ENCODE measurements around the gene NXF1. TPM values are rescaled to one million over a fixed set of nuclear protein-coding genes. Genes with fewer than 3 reads are reported as not detected.

NXF1 gene
- total and polyA plus RNA-seq, 2 of the 13 experiments (the other 11 are each of a cell fraction or from before 2014, with no cell fraction given): 30.4 to 30.9 TPM

DNA sequence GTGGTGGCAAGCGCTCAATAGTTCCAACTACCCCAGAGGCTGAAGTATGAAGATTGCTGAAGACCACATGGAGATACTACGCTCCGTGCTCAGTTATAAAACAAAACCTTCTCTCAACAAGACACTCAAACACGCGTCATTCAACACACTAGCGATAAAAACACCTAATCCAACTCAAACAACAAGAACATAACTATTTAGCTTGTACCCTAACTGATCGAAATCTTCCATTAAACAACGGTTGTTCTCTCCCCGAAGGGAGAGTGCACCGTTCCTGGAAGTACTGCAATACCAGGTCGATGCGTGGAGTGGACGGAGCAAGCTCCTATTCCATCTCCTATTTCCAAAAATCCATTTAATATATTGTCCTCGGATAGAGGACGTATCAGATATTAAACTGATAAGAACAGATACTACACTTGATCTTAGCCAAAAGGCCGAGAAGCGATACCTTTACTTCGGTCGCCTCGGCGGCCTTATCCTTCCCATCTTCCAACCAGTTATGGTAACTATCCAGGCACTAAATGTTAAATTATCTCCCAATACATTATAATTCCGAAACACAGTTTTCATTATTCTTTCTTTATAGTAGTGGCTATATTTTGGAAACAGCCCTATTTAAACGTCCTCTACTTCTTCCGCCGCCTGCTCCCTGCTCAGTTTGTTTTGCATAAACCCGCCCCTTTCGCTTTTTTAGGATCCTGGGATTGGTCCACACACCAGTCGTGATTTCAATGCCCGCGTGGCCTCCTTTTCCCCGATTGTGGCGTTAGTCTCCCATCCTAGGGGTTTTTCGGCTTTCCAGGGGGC, 36.3 kb upstream of the NXF1 start (continued):
- peak; percentile 42; the same call in 1 of the 2 replicates for TF ChIP-seq ZNF777 (CRISPR knock-in tag; IDR thresholded peaks at IDR 0.05)
- TF ChIP-seq, protein P1, sequence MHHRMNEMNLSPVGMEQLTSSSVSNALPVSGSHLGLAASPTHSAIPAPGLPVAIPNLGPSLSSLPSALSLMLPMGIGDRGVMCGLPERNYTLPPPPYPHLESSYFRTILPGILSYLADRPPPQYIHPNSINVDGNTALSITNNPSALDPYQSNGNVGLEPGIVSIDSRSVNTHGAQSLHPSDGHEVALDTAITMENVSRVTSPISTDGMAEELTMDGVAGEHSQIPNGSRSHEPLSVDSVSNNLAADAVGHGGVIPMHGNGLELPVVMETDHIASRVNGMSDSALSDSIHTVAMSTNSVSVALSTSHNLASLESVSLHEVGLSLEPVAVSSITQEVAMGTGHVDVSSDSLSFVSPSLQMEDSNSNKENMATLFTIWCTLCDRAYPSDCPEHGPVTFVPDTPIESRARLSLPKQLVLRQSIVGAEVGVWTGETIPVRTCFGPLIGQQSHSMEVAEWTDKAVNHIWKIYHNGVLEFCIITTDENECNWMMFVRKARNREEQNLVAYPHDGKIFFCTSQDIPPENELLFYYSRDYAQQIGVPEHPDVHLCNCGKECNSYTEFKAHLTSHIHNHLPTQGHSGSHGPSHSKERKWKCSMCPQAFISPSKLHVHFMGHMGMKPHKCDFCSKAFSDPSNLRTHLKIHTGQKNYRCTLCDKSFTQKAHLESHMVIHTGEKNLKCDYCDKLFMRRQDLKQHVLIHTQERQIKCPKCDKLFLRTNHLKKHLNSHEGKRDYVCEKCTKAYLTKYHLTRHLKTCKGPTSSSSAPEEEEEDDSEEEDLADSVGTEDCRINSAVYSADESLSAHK (CRISPR knock-in tag; IDR thresholded peaks at IDR 0.05; ENCODE audit: borderline replicate concordance): 0 out of 2 replicates have a peak, but pooled peaks have one; percentile 81
- peak; percentile 100 for TF ChIP-seq CBX1 (IDR thresholded peaks at IDR 0.05; ENCODE audit: low read depth)
- TF ChIP-seq FOXC1 (CRISPR knock-in tag; IDR thresholded peaks at IDR 0.05; ENCODE audit: borderline replicate concordance): no peak; the same call in 1 of the 2 replicates
- no peak; the same call in none of the 2 replicates for TF ChIP-seq SALL2 (CRISPR knock-in tag; IDR thresholded peaks at IDR 0.05)
- no peak for TF ChIP-seq PRPF4 (IDR thresholded peaks at IDR 0.05; ENCODE audit: low read depth, low read length, poor library complexity, severe bottlenecking)
- TF ChIP-seq ZNF546 (CRISPR knock-in tag; conservative IDR thresholded peaks at IDR 0.05): no peak
- TF ChIP-seq TBL1XR1 (IDR thresholded peaks at IDR 0.05; ENCODE audit: borderline replicate concordance, low read length, partially characterized antibody): peak; percentile 85
- peak; percentile 55; the same call in 1 of the 2 replicates for TF ChIP-seq SP5 (CRISPR knock-in tag; IDR thresholded peaks at IDR 0.05; ENCODE audit: borderline replicate concordance, low read depth)
- peak; percentile 92; the same call in 1 of the 2 replicates for TF ChIP-seq ZFP37 (CRISPR knock-in tag; IDR thresholded peaks at IDR 0.05; ENCODE audit: borderline replicate concordance)
- peak; percentile 68 for TF ChIP-seq ELF1 (CRISPR knock-in tag; IDR thresholded peaks at IDR 0.05)
- no peak for TF ChIP-seq ZNF225 (CRISPR knock-in tag; IDR thresholded peaks at IDR 0.05)
- TF ChIP-seq MED8 (CRISPR knock-in tag; IDR thresholded peaks at IDR 0.05; ENCODE audit: insufficient replicate concordance): peak; percentile 100
- TF ChIP-seq ZNF354B (CRISPR knock-in tag; IDR thresholded peaks at IDR 0.05): peak; percentile 66; the same call in 1 of the 2 replicates
- TF ChIP-seq TSC22D2 (CRISPR knock-in tag; IDR thresholded peaks at IDR 0.05; ENCODE audit: borderline replicate concordance): peak; percentile 89; the same call in 1 of the 2 replicates
- TF ChIP-seq RCOR2 (CRISPR knock-in tag; IDR thresholded peaks at IDR 0.05): peak; percentile 78
- TF ChIP-seq BRD4 (CRISPR knock-in tag; IDR thresholded peaks at IDR 0.05): peak; percentile 69; the same call in 1 of the 2 replicates
- no peak for TF ChIP-seq NCOA1 (CRISPR knock-in tag; IDR thresholded peaks at IDR 0.05)
- TF ChIP-seq, protein P2, sequence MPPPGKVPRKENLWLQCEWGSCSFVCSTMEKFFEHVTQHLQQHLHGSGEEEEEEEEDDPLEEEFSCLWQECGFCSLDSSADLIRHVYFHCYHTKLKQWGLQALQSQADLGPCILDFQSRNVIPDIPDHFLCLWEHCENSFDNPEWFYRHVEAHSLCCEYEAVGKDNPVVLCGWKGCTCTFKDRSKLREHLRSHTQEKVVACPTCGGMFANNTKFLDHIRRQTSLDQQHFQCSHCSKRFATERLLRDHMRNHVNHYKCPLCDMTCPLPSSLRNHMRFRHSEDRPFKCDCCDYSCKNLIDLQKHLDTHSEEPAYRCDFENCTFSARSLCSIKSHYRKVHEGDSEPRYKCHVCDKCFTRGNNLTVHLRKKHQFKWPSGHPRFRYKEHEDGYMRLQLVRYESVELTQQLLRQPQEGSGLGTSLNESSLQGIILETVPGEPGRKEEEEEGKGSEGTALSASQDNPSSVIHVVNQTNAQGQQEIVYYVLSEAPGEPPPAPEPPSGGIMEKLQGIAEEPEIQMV (CRISPR knock-in tag; IDR thresholded peaks at IDR 0.05; ENCODE audit: low read depth): no peak
- TF ChIP-seq NR2F2 (IDR thresholded peaks at IDR 0.05; ENCODE audit: borderline replicate concordance, low read depth): peak; percentile 94
- peak; percentile 68 for TF ChIP-seq ZNF7 (CRISPR knock-in tag; IDR thresholded peaks at IDR 0.05)
- TF ChIP-seq ZC3H13 (CRISPR knock-in tag; IDR thresholded peaks at IDR 0.05): peak; percentile 95
- peak; percentile 97; the same call in 1 of the 2 replicates for TF ChIP-seq ZNF816 (CRISPR knock-in tag; IDR thresholded peaks at IDR 0.05; ENCODE audit: borderline replicate concordance)
- TF ChIP-seq MTA3 (CRISPR knock-in tag; IDR thresholded peaks at IDR 0.05): no peak
- no peak for TF ChIP-seq ZNF317 (CRISPR knock-in tag; IDR thresholded peaks at IDR 0.05)
- TF ChIP-seq ZMYM3 (CRISPR knock-in tag; IDR thresholded peaks at IDR 0.05): no peak
- peak; percentile 76; the same call in 1 of the 2 replicates for TF ChIP-seq DMAP1 (CRISPR knock-in tag; IDR thresholded peaks at IDR 0.05)
- TF ChIP-seq RBM39 (IDR thresholded peaks at IDR 0.05; ENCODE audit: low read depth, low read length, poor library complexity, severe bottlenecking): peak; percentile 49
